Hepatocyte (in vitro differentiated cells): ENCODE data around the gene MYL2.

Source experiments
- CTCF ChIP-seq: fragments of 200-600 bp; sonication (generic); IDR thresholded peaks from 2 replicates; pipeline ENCODE4 v1.5.1; 2016; ENCODE audit warnings: antibody characterized with exemption, mild to moderate bottlenecking; ENCODE audit not compliant: poor library complexity
- EZH2 ChIP-seq: fragments of 200-600 bp; sonication (generic); IDR thresholded peaks from 2 replicates; pipeline ENCODE4 v1.6.1; 2016; ENCODE audit warnings: antibody characterized with exemption, mild to moderate bottlenecking, borderline replicate concordance

GRCh38 chr12:110901401-110901800, 19.0 kb downstream of the MYL2 start:
- TF ChIP-seq EZH2 = no peak
- TF ChIP-seq CTCF = no peak
